ENCODE measurements around the gene PDRG1.

DNA sequence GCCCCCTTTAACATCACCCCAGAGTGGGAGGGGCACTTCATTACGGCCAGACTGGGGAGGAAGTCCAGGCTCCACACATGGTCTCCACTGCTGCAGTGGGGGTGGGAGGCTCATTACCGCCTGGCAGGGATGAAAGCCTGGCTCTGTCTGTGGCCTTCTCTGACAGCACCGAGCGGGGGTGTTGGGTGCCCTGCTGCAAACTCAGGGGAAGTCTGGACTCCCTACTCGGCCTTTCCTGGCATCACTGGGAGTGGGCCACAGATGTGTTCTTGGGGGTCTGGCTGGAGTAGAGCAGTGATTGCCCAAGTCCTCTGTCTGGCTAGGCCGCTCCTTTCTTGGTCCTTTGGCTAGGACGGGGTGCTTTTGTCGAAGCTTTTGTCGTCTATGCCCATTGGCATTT is 54.3 kb downstream of the PDRG1 start:
- TF ChIP-seq CEBPB (IDR thresholded peaks at IDR 0.05) = no peak
- TF ChIP-seq, protein P1, sequence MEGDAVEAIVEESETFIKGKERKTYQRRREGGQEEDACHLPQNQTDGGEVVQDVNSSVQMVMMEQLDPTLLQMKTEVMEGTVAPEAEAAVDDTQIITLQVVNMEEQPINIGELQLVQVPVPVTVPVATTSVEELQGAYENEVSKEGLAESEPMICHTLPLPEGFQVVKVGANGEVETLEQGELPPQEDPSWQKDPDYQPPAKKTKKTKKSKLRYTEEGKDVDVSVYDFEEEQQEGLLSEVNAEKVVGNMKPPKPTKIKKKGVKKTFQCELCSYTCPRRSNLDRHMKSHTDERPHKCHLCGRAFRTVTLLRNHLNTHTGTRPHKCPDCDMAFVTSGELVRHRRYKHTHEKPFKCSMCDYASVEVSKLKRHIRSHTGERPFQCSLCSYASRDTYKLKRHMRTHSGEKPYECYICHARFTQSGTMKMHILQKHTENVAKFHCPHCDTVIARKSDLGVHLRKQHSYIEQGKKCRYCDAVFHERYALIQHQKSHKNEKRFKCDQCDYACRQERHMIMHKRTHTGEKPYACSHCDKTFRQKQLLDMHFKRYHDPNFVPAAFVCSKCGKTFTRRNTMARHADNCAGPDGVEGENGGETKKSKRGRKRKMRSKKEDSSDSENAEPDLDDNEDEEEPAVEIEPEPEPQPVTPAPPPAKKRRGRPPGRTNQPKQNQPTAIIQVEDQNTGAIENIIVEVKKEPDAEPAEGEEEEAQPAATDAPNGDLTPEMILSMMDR (IDR thresholded peaks at IDR 0.05) = no peak
- no peak for TF ChIP-seq MAFK (IDR thresholded peaks at IDR 0.05; ENCODE audit: partially characterized antibody)
